Cardiac fibroblast (primary cell): ENCODE data around the gene SPOP.

Source experiments
- DNase-seq, 2 donors: peaks; one replicate each; pipeline versions ENCODE4 v3.0.0 to v3.0.0-alpha.2; 2010; ENCODE audit warnings: low read depth in 2 of 2
- H3K4me3 ChIP-seq, 2 donors: replicated peaks in 1 of 2; 1 replicate in 1 of 2; 2 replicates in 1 of 2; pipeline ENCODE4 v1.5.1; 2011; ENCODE audit warnings: low read depth in 2 of 2, low read length in 2 of 2, mild to moderate bottlenecking in 2 of 2, moderate library complexity in 1 of 2
- CTCF ChIP-seq: IDR thresholded peaks from one replicate; pipeline ENCODE4 v1.5.1; 2011; ENCODE audit warnings: low read depth, mild to moderate bottlenecking, low read length, inconsistent platforms

Gene SPOP

GRCh38 chr17:49597928-49598655 is 79.8 kb downstream of the SPOP start:
- no peak for TF ChIP-seq CTCF
- no peak overlapping the region for H3K4me3 ChIP-seq
- DNase-seq, result peak; percentile 33 to 59

GRCh38 chr17:49597436-49597835 is 80.5 kb downstream of the SPOP start:
- H3K4me3 ChIP-seq, result no peak overlapping the region
- no peak for TF ChIP-seq CTCF
- DNase-seq, result no peak

- no peak for TF ChIP-seq CTCF
- no peak for DNase-seq
- H3K4me3 ChIP-seq, result no peak overlapping the region
Measured at GRCh38 chr17:49596613-49597244, 81.2 kb downstream of the SPOP start.

- TF ChIP-seq CTCF, result no peak
- H3K4me3 ChIP-seq, result no peak overlapping the region
- DNase-seq, result no peak
Measured at GRCh38 chr17:49595980-49596379, 81.9 kb downstream of the SPOP start.

- H3K4me3 ChIP-seq, result no peak overlapping the region
- no peak for DNase-seq
- no peak for TF ChIP-seq CTCF
Measured at GRCh38 chr17:49595328-49595727, 82.6 kb downstream of the SPOP start.

GRCh38 chr17:49592263-49592662 is 85.6 kb downstream of the SPOP start:
- DNase-seq, result no peak
- no peak overlapping the region for H3K4me3 ChIP-seq
- no peak for TF ChIP-seq CTCF

- DNase-seq, result no peak
- no peak for TF ChIP-seq CTCF
- H3K4me3 ChIP-seq, result no peak overlapping the region
Measured at GRCh38 chr17:49590874-49591273, 87.0 kb downstream of the SPOP start.
